Measurements from ENCODE around the gene GIGYF2. TPM values are rescaled to one million over a fixed set of nuclear protein-coding genes. Genes with fewer than 3 reads are reported as not detected.
A peak's percentile ranks its signal among the peaks of the same experiment; 100 is the strongest.
"Not testable (repeated sequence)": the region's sequence is repeated elsewhere in the genome, so short reads cannot be mapped to it uniquely, and the experiment has no call there.

The GIGYF2 gene, protein sequence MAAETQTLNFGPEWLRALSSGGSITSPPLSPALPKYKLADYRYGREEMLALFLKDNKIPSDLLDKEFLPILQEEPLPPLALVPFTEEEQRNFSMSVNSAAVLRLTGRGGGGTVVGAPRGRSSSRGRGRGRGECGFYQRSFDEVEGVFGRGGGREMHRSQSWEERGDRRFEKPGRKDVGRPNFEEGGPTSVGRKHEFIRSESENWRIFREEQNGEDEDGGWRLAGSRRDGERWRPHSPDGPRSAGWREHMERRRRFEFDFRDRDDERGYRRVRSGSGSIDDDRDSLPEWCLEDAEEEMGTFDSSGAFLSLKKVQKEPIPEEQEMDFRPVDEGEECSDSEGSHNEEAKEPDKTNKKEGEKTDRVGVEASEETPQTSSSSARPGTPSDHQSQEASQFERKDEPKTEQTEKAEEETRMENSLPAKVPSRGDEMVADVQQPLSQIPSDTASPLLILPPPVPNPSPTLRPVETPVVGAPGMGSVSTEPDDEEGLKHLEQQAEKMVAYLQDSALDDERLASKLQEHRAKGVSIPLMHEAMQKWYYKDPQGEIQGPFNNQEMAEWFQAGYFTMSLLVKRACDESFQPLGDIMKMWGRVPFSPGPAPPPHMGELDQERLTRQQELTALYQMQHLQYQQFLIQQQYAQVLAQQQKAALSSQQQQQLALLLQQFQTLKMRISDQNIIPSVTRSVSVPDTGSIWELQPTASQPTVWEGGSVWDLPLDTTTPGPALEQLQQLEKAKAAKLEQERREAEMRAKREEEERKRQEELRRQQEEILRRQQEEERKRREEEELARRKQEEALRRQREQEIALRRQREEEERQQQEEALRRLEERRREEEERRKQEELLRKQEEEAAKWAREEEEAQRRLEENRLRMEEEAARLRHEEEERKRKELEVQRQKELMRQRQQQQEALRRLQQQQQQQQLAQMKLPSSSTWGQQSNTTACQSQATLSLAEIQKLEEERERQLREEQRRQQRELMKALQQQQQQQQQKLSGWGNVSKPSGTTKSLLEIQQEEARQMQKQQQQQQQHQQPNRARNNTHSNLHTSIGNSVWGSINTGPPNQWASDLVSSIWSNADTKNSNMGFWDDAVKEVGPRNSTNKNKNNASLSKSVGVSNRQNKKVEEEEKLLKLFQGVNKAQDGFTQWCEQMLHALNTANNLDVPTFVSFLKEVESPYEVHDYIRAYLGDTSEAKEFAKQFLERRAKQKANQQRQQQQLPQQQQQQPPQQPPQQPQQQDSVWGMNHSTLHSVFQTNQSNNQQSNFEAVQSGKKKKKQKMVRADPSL (N-terminal part only)
- 36.3 and 44.1 TPM in 2 replicates for total RNA-seq

DNA sequence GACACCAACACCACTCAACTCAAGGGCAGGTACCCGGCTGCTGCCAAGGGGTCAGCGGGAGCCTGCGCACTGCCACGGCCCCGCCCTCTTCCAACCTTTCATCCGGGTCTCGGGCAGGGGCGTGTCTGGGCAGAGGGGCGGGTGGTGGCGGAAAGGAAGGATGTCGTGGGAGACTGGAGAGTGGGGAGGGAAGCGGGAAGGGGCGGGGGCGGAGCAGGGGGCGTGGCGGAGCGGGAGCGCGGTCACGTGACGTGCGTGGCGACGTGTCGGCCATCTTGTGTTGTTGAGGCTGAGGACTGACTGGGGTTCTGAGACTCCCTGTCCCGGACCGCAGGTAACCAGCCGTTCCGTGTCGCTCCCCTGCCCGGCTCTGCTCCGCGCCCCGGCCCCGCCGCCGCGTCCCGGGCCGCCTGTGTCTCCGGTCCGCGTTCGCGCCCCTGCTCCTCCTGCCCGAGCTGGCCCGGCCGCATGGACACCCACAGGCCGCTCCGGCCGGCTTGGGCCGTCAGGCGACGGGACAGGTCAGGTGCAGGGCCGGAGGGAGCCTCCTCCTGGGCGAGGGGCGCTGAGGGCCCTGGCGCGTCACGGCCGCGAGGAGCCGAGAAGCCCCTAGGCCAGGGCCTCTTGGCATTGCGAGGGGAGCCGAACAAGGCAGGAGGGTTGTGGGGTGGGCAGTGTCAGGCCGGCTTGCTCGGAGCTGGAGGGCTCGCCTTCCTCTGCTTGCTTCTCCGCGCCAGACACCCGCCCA, at the start of gene GIGYF2:
Gene GIGYF2 (plus strand): TSS at position 273 of the 748 bp plus-strand sequence. CDS start 37,867 bp downstream, outside the sequence.
- peak; percentile 88 to 96 for DNase-seq (ENCODE audit: low read depth in 2 of 2)

DNA sequence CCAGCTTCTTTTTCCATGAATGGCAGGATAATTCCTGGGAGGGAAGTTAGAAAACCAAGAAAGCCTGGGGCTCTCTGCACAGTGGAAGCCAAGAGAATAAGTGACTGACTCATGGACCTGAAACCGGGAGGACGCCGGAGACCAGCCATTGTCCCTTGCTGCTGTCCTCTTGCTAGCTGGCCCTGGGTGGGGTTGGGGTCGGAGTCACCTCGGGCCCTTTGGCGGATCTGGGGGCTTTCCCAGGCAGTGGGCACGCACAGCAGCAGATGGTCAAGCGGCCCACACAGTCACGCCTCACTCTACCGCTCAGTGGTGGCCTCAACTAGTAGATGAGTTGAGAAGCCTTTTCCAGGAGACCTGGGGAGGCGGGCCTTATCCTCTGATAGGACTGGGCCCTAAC, 48.1 kb upstream of the GIGYF2 start:
- no peak for DNase-seq (ENCODE audit: low read depth in 2 of 2)

DNA sequence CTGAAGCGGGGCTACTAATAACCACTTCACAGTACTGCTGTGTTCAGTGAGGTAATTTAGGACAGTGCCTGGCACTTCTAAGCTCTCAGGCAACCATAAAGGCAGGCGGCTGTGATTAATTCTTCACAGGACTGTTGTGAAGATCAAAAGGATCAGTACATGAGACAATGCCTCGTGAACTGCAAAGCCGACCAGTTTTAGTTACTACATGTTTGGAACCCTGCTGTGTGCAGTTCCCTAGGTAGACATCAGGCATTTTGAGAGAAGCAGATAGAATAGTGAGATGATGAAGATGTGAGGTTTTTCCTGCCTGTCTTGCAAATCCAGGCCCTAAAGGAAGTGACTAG, 44.7 kb upstream of the GIGYF2 start:
- no peak for DNase-seq (ENCODE audit: low read depth in 2 of 2)

DNA sequence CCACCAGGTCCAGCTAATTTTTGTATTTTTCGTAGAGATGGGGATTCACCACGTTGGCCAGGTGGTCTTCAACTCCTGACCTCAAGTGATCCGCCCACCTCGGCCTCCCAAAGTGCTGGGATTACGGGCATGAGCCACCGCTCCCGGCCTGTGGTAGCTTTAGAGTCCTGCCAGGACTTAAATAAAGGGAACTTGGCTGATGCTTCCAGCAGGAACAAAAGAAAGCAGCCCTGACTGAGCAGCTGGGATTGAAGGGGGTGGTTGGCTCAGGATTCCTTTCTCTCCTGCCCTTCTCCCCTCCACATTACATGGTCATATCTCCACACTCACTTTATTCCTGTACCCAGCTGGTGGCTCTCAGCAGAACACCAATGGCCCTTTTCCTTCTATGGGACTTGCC, 43.7 kb upstream of the GIGYF2 start:
- no peak for DNase-seq (ENCODE audit: low read depth in 2 of 2)

DNA sequence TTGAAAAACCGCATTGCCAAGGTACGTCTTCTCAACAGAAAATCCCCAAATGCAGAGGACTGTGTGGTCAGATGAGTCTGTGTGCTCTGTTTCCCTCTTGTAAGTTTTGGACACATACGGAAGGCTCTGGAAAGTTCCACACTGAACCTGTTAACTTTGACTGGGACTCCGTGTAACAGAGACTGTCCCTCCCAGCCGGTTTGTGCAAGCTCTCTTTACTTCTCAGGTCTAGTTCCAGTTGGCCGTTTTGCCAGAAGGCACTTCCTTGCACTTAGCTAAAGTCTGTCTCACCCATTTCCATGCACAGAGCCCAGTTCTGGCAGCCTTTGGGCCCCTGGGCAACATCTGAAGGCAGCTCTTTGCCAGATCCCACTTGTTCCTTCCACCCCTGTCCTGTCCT, 41.7 kb upstream of the GIGYF2 start:
- no peak for DNase-seq (ENCODE audit: low read depth in 2 of 2)

DNA sequence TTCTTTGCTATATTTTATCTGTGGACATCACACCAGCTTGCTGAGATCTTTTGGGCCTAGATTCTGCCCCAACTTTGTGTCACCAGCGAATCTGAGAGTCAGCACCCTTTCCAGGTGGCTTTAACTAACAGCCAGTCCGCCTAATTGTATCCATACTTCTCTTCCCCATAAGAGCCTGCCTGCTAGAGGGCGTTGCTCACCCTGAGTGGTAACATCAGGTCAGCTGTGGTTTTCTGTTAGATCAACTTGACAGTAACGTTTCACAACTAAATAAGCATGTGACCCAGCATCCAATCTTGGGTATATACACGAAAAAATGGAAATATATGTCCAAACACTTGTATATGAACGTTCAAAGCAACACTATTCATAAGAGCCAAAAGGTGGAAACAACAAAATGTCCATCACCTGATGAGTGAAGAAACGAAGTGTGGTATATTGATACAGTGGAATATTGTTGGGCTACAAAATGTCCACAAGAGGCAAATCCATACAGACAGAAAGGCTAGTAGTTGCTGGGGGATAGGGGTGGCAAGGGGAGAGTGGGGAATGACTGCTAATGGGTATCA, 38.8 kb upstream of the GIGYF2 start:
- DNase-seq (ENCODE audit: low read depth in 2 of 2): no peak

DNA sequence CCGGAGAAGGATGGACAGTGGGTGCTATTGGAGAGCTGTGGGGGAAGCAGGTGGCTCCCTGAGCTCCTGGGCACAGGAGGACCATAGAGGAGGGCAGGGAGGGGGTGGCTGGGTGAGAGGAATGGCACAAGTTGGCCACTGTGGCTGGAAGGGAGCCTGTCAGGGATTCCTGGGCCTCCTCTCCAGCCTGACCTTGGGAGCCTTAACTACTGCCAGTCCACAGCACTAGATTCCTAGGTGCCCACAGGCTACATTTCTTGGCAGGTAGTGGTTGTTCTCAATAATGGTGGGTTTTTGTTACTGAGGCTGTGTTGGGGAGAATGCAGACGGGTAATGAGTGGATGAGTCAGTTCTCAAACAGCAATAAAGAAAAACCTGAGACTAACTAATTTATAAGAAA, 37.8 kb upstream of the GIGYF2 start:
- no peak for DNase-seq (ENCODE audit: low read depth in 2 of 2)

DNA sequence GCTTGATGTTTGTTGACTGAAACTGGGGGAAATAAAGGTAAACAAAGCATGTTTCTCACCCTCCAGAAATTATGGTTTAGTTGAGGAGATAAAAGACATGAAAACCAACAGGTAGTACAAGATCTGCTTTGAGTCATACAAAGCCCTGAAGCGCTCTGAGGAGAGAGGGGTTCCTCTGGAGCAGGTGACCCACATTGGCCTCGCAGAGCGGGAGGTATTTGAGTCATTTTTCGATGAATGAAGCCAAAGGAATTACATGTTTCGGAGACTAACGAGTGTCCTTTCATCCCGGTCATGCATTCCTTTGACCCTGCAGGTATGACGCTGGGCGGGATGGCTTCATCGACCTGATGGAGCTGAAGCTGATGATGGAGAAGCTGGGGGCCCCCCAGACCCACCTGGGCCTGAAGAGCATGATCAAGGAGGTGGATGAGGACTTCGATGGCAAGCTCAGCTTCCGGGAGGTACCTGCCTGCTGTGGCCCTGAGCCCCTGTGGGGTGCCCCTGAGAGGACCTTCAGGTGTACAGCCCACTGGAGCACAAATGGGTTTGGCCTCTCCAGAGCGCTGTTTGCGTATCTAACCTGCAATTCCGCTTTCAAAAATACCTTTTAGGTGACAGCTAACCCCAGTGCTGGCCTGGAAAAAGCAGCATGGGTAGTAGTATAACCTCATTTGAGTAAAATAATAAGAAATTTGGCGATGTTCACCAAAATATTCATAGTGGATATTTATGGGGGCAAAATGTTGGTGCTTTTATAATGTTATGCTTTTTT, 34.5 kb upstream of the GIGYF2 start:
- no peak for DNase-seq (ENCODE audit: low read depth in 2 of 2)

DNA sequence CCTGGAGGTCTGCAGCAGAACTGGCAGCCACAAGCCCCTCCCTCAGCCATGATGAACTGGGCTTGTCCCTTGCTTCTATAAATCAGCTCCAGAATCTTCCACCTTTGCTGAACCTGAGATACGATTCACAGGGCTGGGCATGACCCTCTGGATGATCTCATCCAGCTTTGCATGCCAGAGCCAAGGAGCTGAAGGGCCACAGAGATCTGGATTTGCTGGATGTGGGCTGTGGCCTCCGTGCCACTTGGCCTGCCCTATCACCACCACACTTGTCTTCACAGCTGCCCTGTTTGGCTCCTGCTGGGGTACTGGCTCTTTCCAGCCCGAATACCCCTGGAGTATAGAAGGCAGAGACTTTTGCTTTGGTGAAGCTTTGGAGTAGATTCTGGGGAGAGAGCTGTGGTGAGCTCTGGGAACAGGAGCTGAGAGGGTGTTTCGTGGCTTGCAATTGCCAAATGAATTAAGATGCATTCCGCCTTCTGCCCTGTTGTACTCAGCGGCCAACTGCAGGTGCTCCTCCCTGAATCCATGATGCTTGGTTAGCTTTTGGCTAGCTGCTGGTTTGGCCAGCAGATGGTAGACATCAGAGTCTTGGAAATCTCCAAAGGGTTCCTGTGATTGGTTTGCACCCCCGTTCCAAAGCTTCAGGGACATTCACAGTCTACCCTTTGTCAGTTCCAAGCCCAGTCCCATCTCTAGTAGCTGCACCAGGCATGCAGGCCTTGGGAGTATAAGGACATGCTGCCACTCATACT, 30.9 kb upstream of the GIGYF2 start:
- DNase-seq (ENCODE audit: low read depth in 2 of 2): no peak

DNA sequence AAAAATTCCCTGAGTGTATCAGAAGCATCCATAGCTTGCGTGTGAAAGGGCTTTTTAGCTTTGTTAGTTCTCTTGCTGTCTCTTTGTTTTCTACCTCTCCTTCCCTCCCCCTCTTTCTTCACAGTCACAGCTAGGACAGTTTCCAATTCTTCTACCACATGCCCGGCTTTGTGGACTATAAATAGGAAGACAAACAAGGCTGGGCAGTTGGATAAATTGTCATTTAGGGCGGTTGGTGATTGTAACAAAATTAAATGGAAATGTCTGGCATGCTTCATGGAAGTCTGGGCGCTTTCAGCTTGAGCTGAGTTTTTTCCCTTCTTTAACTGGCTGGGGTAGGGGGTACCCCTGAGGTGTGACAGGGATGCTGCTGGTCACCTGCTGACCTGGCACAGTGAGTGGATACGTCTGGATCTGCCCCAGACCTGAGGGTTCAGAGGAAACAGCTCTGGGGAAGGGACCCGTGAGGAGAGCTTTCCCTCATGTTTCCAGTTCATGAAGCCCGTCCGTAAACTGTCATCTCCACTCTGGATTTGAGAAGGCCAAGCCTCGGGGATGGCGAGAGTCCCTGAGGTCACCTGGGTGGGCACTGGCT, 29.0 kb upstream of the GIGYF2 start:
- DNase-seq (ENCODE audit: low read depth in 2 of 2): no peak

DNA sequence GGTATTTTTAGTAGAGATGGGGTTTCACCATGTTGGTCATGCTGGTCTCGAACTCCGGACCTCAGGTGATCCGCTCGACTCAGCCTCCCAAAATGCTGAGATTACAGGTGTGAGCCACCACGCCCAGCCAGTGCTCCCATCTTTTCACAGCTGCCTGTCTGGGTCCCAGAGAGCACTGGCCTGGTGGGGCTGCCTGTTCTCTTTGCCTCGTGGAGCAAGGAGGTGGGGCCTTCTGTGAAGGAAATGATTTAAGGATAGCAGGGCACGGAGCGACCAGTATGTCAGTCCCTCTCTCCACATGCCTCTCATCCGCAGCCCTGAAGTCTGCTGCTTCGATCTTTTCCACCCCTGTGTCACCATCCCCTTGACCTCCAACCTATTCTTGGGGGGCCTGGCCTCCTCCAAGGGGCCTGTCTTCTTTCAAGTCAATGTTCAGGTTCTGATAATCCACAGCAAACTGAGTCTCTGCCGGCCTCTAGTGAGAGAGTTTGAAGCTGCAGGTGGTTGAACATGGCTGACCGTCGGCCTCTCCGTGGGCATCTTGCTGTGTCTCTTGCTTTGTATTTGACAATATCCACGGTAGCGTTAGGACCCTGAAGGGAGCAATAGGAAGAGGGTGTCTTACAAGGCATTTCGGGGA, 28.2 kb upstream of the GIGYF2 start:
- peak; percentile 4 to 24 for DNase-seq (ENCODE audit: low read depth in 2 of 2)

DNA sequence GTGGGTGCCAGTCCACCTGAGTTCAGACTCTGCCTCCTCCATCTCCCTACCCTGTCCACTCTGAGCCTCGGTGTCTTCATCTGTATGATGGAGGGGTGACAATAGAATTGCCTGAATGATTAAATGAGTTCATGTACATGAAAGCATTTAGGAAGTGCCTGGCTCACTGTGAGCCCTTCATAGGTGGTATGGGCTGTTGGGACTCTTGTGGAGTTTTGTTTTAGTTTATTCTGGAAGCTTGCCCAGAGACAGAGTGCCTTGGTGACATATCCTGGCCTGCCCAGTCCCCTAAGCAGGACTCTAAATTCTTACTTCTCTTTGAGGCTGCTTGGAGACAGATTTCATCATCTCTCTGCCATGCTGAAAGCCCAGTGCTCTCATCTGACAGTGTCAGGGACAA, 24.5 kb upstream of the GIGYF2 start:
- no peak for DNase-seq (ENCODE audit: low read depth in 2 of 2)

DNA sequence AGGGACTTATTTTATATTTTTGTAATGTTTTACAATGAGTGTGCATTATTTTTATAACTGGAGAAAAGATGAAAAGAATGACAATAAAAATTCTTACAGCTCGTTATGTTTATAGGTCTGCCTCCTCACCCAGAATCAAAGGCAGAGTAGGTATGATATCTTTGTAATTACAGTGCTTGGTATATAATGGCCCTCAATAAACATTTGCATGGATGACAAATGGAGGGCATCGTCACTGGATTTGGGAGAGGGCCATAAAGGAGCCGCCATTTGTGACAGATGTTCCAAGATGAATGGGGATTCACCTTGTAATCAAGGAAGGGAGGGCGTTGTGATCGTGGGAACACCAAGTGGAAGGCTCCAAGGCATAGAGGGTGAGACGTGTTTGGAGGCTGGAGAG, 22.6 kb upstream of the GIGYF2 start:
- DNase-seq (ENCODE audit: low read depth in 2 of 2): no peak

DNA sequence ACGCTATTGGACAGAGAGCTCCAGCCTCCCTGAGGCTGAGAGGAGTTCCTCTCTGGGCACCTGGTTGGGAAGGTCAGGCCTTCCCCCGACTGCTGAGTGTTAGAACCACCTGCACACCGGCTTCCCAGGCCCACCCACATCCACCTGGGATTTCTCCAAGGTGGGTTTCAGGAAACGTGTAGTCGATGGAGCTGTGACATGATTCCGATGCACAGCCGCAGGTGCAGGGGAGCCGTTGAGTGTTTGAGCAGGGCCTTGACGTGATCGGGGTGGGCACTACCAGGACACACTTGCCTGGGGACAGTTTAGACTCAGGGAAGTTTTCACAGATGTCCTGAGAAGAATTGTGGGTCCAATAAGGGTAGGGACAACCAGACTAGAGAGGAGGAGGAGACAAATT, 21.8 kb upstream of the GIGYF2 start:
- no peak for DNase-seq (ENCODE audit: low read depth in 2 of 2)

DNA sequence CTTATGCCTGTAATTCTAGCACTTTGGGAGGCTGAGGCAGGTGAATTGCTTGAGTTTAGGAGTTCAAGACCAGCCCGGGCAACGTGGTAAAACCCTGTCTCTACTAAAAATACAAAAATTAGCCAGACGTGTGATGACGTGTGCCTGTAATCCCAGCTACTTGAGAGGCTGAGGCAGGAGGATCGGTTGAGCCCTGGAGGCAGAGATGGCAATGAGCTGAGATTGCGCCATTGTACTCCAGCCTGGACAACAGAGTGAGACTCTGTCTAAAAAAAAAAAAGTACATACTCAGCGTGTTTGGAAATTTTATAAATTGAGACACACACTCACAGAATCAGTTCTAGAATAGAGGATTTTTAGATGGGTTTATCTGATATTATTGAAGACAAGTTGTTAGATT, 17.1 kb upstream of the GIGYF2 start:
- no peak for DNase-seq (ENCODE audit: low read depth in 2 of 2)

DNA sequence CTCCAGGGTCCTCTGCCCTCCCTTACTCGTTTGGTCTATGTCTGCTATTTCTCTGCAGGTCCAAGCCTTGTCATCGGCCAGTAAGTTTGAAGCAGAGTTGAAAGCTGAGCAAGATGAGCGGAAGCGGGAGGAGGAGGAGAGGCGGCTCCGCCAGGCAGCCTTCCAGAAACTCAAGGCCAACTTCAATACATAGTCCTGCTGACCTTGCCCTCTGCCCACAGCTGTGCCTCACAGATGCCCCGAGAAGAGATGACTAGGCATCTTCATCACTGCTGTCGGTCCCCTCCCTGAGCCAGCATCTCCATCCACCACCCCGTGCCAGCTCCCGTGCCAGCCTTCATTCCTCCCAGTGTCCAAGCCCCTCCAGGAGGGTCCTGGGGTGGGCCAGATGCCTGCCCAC, 15.6 kb upstream of the GIGYF2 start:
- no peak for DNase-seq (ENCODE audit: low read depth in 2 of 2)

DNA sequence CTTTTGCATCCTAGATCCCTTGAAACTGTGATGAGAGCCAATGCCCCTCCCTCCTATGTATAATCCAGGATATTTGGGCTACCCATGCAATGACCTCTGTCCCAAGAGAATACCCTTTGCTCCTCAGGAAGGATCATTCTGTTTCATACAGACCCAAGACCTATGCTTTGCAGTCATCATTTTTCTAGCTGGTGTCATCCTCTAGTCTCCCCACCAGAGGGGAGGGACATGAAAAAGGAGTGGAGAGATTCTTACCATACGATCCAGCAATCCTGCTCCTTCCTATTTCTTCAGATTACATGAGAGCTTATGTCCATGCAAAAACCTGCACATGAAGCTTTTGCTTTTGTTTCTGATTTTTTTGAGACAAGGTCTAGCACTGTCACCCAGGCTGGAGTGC, 13.8 kb upstream of the GIGYF2 start:
- DNase-seq (ENCODE audit: low read depth in 2 of 2): no peak

DNA sequence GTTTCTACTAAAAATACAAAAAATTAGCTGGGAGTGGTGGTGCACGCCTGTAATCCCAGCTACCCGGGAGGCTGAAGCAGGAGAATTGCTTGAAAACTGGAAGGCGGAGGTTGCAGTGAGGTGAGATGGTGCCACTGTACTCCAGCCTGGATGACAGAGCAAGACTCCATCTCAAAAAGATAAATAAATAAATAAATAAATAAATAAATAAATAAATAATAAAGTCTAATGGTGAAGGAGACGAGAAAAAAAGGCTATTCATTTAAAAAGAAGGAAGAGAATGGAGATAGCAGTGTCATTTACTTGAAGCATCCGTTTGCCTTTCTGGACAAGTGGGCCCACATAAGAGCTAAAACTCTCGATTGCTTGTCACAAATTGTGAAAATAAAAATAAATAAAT, 11.7 kb upstream of the GIGYF2 start:
- DNase-seq (ENCODE audit: low read depth in 2 of 2): not testable (repeated sequence)
